Duodenal mucosa (tissue), 2 donors: ENCODE measurements around the gene ZNF407.

Experiments used
- H3K27ac ChIP-seq: one replicate; pipeline ENCODE4 v1.7.0; 2013; ENCODE audit warnings: low read depth, low read length
- H3K27me3 ChIP-seq, 2 donors: one replicate each; pipeline ENCODE4 v1.7.0; 2013; ENCODE audit warnings: low read length in 2 of 2, control low read depth in 1 of 2; ENCODE audit not compliant: insufficient read depth in 2 of 2, control insufficient read depth in 1 of 2
- H3K36me3 ChIP-seq, 2 donors: one replicate each; pipeline ENCODE4 v1.7.0; 2013; ENCODE audit warnings: low read length in 2 of 2, control low read depth in 1 of 2; ENCODE audit not compliant: insufficient read depth in 2 of 2, control insufficient read depth in 1 of 2
- H3K4me1 ChIP-seq, 2 donors: one replicate each; pipeline ENCODE4 v1.7.0; 2013; ENCODE audit warnings: low read length in 2 of 2, control low read depth in 1 of 2; ENCODE audit not compliant: insufficient read depth in 2 of 2, control insufficient read depth in 1 of 2
- H3K4me3 ChIP-seq, 2 donors: one replicate each; pipeline ENCODE4 v1.7.0; 2013; ENCODE audit warnings: low read length in 2 of 2, low read depth in 1 of 2
- H3K9ac ChIP-seq, 2 donors: one replicate each; pipeline ENCODE4 v1.7.0; 2013; ENCODE audit warnings: low read length in 2 of 2, low read depth in 1 of 2
- H3K9me3 ChIP-seq, 2 donors: one replicate each; pipeline ENCODE4 v1.7.0; 2013; ENCODE audit warnings: low read length in 2 of 2, control low read depth in 1 of 2; ENCODE audit not compliant: control insufficient read depth in 1 of 2

ZNF407 gene

DNA sequence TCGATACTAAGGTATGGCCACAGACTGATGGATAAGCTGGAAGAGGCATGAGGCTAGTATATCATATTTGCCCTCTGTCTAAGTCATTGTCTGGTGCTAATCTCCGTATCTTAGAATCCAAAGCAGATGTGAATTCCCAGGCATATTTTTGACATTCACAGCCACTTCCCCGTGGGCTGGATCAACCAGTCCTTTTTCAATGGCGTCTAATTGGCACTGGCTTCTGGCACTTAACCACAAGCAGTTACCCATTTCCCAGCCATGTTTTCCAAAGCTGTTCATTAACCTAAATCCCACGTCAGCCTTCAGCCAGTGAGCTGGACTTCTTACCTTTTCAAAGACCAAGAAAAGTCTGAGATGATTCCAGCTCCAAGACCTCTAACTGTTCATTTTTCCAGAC lies 20.7 kb upstream of the ZNF407 start:
- no peaks in the 10 kb centered on the region for H3K36me3 ChIP-seq
- no peak overlapping the region for H3K9ac ChIP-seq
- H3K9me3 ChIP-seq, result no peaks in the 10 kb centered on the region
- H3K4me1 ChIP-seq, result no peaks in the 10 kb centered on the region
- no peaks in the 10 kb centered on the region for H3K27me3 ChIP-seq
- no peak overlapping the region for H3K4me3 ChIP-seq
- no peak overlapping the region for H3K27ac ChIP-seq

DNA sequence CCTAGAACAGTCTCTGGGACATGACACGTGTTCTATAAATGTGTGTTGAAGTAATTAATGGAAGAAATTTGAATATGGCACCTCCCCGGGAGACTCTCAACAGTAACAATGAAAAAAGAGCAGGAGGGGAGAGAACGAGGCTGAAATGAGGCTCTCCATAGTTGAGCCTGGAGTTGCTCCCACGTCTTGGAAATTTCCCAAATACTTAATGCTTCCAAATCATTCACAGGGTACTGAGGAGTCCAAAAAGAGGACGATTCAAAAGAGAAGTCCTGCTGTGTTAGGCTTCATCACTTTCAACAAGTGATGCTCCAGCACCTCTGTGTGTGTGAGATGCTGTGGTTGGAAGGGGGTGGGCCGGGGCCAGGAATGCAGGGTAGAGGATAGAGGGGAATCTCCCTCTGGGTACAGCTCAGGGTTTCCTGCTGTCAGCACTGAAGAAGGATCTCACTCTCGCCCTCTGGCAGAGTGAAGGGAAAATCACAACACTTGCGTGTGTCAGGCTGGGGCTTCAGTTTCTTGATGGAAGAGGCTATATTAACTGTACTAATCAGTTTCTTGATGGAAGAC lies 18.1 kb upstream of the ZNF407 start:
- Histone ChIP-seq H3K4me1 (no peaks in the 10 kb centered on the region), H3K27ac (no peak overlapping the region), H3K4me3 (no peak overlapping the region), H3K9ac (no peak overlapping the region), H3K9me3 (no peaks in the 10 kb centered on the region), H3K36me3 (no peaks in the 10 kb centered on the region), H3K27me3 (no peaks in the 10 kb centered on the region)

DNA sequence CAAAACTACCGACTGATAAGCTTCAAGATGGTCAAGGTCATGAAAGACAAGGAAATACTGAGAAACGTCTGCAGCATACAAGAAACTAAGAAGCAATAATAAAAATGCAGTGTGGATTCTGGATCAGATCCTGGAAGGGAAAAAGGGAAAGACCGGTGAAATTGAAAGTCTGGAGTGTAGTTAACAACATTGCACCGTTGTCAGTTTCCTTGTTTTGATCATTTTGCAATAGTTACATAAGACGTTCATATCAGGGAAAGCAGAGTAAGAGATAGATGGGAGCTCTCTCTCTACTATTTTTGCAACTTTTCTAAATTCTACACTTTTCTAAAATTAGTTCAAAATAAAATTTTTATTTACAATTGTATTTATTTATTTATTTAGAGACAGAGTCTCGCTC lies 15.0 kb upstream of the ZNF407 start:
- Histone ChIP-seq H3K9ac (no peak overlapping the region), H3K27ac (no peak overlapping the region), H3K4me3 (no peak overlapping the region), H3K36me3 (no peaks in the 10 kb centered on the region), H3K9me3 (no peaks in the 10 kb centered on the region), H3K27me3 (no peaks in the 10 kb centered on the region), H3K4me1 (no peaks in the 10 kb centered on the region)

DNA sequence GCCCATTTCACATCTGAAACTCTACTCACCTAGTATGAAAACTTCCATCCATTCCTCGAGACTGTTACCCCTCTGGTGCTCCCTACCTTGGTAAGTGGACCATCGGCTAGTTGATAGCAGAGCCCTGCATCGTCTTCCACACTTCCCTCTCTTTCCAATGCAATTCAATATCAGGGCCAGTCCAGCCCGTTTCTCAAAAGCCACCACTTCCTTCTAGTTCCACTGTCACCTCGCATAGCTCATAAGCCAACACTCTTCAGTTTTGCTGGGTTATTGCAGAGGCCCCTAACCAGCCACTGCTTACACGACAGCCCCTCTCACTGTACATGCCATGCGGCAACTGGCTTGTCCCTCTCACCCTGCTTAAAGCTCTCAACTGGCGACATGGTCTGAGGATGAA lies 10.2 kb upstream of the ZNF407 start:
- H3K27me3 ChIP-seq, result no peaks in the 10 kb centered on the region
- H3K4me1 ChIP-seq, result no peaks in the 10 kb centered on the region
- no peak overlapping the region for H3K9ac ChIP-seq

GRCh38 chr18:74589021-74589420 lies 8.6 kb upstream of the ZNF407 start:
- no peaks in the 10 kb centered on the region for H3K27me3 ChIP-seq
- H3K9me3 ChIP-seq, result no peaks in the 10 kb centered on the region
- H3K36me3 ChIP-seq, result peaks cover 0 to 4% of the 10 kb centered on the region in 2 donors
- no peak overlapping the region for H3K27ac ChIP-seq
- H3K4me1 ChIP-seq, result no peaks in the 10 kb centered on the region
- no peak overlapping the region for H3K9ac ChIP-seq
- H3K4me3 ChIP-seq, result no peak overlapping the region

More for the DNA sequence above, 10.2 kb upstream of the ZNF407 start:
- no peak overlapping the region for H3K27ac ChIP-seq
- H3K4me3 ChIP-seq, result no peak overlapping the region
- H3K36me3 ChIP-seq, result no peaks in the 10 kb centered on the region
- H3K9me3 ChIP-seq, result no peaks in the 10 kb centered on the region

- no peaks in the 10 kb centered on the region for H3K4me1 ChIP-seq
- no peak overlapping the region for H3K4me3 ChIP-seq
- no peaks in the 10 kb centered on the region for H3K9me3 ChIP-seq
- peaks cover 0 to 4% of the 10 kb centered on the region in 2 donors for H3K36me3 ChIP-seq
- no peak overlapping the region for H3K9ac ChIP-seq
- no peaks in the 10 kb centered on the region for H3K27me3 ChIP-seq
- no peak overlapping the region for H3K27ac ChIP-seq
Observed at GRCh38 chr18:74589811-74590210, 7.9 kb upstream of the ZNF407 start.

DNA sequence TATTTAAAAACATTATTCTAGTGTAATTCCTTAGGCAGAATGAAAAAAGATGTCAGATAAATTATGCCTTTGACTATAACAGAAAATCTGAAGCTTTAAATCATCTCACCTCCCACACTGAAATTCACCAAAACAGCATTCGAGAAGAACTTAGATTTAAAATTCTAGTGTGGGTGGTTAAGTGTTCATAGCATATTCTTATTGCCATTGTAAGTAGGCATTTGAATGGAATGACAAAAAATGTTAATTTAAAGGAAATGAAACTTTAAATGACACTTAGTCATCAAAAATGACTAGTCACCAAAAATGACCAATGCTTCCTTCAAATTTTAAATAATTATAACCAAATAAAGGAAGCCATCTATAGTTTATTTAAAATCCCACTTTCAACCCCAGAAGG lies 7.0 kb upstream of the ZNF407 start:
- Histone ChIP-seq H3K27ac (no peak overlapping the region), H3K4me1 (peaks cover 4 to 5% of the 10 kb centered on the region in 2 donors), H3K9me3 (no peaks in the 10 kb centered on the region), H3K9ac (no peak overlapping the region), H3K27me3 (no peaks in the 10 kb centered on the region), H3K4me3 (no peak overlapping the region), H3K36me3 (peaks cover 0 to 4% of the 10 kb centered on the region in 2 donors)

DNA sequence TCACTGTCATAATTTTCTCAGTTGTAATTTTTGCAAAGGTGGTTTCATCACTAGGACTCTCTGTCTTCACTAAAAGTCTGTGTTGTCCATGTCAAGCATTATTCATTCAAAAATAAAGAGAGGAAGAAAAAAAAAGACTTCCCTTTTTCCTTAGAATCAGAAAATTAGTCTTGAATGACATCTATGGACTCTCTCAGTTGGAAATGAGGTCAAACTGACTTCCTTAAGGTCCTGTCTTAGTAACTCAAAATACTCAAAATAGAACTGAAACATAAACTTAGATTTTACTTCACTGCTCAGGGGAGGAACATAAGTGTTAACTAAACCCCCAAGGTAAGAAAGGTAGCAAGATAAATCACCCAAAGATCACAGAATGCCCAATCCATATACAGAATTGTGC lies 2.2 kb upstream of the ZNF407 start:
- H3K27me3 ChIP-seq, result no peaks in the 10 kb centered on the region
- H3K9me3 ChIP-seq, result no peaks in the 10 kb centered on the region
- peak overlapping the region in 1 of 2 donors; percentile 10 for H3K9ac ChIP-seq
- H3K4me1 ChIP-seq, result peaks cover 19 to 21% of the 10 kb centered on the region in 2 donors
- peaks cover 0 to 4% of the 10 kb centered on the region in 2 donors for H3K36me3 ChIP-seq
- peak overlapping the region; percentile 17 to 96 for H3K4me3 ChIP-seq
- no peak overlapping the region for H3K27ac ChIP-seq

DNA sequence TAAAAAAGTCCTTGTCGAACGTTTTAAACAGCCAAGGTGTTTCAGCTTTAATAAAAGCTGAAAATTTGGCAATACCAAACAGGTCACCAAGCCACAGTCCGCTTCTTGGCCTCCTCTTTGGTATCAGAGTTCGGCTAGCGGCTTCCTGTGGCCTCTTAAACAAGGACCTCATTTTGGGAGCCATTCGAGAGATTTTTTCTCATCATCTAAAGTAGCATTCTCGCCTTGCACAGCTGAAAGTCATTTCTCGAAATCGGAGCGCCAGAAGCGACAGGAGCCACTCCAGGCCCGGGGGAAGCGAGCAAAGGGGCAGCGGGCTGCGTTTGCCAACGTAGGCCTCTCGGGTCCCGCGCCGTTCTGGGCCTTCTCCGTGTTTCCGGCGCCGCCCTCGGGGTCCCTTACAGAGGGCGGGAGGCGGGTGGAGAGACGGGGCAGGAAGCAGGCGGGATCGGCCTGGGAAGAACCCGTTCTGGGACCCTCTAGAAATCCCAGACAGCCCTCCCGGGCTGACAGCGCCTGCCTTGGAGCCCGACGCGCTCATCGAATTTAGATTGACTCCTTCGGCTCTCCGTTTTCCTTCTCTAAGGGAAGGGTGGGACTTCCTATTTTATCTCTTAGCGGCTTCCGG lies 522 bp upstream of the ZNF407 start:
- Histone ChIP-seq H3K9ac (peak overlapping the region; percentile 89 to 98), H3K4me1 (peaks cover 19 to 21% of the 10 kb centered on the region in 2 donors), H3K27ac (peak overlapping the region; percentile 90), H3K27me3 (no peaks in the 10 kb centered on the region), H3K36me3 (peaks cover 0 to 4% of the 10 kb centered on the region in 2 donors), H3K9me3 (no peaks in the 10 kb centered on the region), H3K4me3 (peak overlapping the region; percentile 89 to 96)

GRCh38 chr18:74598350-74599001 lies 806 bp downstream of the ZNF407 start:
- H3K4me3 ChIP-seq, result peak overlapping the region; percentile 89 to 96
- peaks cover 19 to 21% of the 10 kb centered on the region in 2 donors for H3K4me1 ChIP-seq
- no peaks in the 10 kb centered on the region for H3K27me3 ChIP-seq
- no peaks in the 10 kb centered on the region for H3K9me3 ChIP-seq
- peak overlapping the region; percentile 90 for H3K27ac ChIP-seq
- H3K9ac ChIP-seq, result peak overlapping the region; percentile 53 to 98
- no peaks in the 10 kb centered on the region for H3K36me3 ChIP-seq
